HG03095 (cell line): ENCODE data around the gene ICE2.

Experiments
- ATAC-seq: cut with Tn5 transposase; IDR thresholded peaks from one replicate; pipeline ENCODE4 v1.9.1; 2021; ENCODE audit warnings: moderate library complexity; ENCODE audit not compliant: unreplicated experiment

ICE2 gene, protein sequence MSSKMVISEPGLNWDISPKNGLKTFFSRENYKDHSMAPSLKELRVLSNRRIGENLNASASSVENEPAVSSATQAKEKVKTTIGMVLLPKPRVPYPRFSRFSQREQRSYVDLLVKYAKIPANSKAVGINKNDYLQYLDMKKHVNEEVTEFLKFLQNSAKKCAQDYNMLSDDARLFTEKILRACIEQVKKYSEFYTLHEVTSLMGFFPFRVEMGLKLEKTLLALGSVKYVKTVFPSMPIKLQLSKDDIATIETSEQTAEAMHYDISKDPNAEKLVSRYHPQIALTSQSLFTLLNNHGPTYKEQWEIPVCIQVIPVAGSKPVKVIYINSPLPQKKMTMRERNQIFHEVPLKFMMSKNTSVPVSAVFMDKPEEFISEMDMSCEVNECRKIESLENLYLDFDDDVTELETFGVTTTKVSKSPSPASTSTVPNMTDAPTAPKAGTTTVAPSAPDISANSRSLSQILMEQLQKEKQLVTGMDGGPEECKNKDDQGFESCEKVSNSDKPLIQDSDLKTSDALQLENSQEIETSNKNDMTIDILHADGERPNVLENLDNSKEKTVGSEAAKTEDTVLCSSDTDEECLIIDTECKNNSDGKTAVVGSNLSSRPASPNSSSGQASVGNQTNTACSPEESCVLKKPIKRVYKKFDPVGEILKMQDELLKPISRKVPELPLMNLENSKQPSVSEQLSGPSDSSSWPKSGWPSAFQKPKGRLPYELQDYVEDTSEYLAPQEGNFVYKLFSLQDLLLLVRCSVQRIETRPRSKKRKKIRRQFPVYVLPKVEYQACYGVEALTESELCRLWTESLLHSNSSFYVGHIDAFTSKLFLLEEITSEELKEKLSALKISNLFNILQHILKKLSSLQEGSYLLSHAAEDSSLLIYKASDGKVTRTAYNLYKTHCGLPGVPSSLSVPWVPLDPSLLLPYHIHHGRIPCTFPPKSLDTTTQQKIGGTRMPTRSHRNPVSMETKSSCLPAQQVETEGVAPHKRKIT

DNA sequence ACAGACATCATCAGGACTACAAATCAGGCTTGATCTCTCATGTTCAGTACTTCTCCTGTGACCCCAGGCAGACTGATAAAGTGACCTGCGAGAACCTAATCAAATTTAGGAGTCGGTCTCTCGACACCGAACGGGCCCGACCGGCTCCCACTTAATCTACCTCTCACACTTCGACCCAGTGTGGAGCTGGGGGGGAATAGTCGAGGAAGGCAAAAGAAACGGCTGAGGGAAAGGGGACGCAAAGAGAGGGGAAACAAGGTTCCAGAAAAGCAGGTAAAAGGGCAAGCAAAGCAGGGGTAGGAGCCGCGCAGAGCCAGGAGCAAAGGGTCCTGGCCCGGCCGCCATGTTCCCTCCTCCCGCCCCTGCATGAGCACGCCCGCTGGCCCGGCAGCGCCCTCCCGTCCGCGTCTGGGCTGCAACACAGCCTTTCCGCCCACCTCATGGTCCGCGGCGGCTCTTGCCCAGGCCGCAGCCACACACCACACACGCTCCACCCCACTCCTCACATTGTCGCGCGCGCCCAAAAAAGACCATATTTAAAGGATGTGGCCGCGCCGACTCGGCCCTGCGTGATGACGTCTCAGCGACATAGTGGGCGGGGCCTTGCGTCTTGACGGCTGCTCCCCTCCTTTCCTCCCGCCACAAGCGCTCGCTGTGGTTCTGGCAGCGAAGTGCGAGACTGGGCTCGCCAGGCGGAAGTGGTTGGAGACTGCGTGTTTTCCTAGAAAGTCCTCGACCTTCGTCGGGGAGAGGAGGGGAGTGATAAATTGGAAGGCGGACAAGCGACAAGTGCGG, at the start of gene ICE2:
TSS of gene ICE2 (minus strand) at position 577 of the 795 bp plus-strand sequence. CDS start 1,165 bp downstream, outside the sequence.
- peak; percentile 83 for ATAC-seq

DNA sequence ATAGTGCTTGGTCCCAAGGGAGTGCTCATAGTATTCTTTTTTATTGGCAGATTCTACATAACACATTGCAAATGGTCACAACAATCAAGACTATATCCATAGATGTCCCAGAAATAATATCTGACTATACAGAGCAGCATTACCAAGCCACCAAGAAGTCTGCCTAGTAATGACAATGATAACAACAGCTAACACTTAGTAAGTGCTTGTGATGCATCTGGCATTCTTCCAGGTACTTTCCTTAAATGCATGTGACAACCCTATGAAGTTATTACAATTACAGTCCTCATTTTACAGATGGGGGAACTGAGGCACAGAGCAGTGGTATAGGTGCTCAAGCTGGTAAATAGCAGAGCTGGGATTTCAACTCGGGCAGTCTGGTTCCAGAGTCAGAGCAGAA, 49.6 kb upstream of the ICE2 start:
- ATAC-seq: no peak

DNA sequence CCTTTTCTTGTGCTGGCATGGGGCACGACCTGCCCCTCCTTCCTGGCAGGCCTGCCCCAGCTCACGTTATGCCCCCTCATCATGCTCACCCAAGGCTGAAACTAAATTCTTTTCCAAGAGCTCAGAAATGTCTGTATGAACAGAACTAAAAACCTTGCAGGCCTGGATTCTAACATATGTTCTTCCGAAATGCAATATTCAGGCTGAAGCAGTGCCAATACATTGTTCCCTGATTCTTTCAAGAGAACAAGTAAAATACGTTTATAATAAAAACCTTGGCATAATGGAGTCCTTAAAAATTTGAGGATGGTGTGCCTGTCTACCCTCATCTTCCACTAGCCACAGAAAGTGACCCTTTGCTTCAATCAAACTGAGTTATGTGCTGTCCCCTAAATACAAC, 48.5 kb upstream of the ICE2 start:
- no peak for ATAC-seq

DNA sequence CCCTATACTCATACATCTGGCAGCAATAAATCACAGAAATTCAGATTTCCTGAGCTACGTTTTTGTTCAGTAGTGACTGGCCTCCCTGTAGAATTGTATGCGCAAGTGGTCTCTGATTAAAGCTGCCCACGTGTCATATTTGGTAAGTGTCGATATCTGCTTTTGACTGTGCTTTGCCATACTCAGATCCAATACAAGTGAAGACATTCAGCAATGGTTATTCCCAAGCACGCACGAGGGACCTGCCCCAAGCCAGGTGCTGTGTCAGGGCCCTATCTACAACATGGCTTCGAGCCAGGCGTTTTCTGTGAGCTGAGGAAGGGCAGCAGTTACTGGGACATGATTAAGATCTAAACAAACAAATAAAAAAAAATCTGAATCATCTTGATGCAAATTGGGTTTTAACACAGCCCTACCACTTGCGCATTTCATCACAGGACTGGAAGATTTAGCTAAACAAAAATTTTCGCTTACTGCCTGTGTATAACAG, 47.2 kb upstream of the ICE2 start:
- ATAC-seq: no peak

DNA sequence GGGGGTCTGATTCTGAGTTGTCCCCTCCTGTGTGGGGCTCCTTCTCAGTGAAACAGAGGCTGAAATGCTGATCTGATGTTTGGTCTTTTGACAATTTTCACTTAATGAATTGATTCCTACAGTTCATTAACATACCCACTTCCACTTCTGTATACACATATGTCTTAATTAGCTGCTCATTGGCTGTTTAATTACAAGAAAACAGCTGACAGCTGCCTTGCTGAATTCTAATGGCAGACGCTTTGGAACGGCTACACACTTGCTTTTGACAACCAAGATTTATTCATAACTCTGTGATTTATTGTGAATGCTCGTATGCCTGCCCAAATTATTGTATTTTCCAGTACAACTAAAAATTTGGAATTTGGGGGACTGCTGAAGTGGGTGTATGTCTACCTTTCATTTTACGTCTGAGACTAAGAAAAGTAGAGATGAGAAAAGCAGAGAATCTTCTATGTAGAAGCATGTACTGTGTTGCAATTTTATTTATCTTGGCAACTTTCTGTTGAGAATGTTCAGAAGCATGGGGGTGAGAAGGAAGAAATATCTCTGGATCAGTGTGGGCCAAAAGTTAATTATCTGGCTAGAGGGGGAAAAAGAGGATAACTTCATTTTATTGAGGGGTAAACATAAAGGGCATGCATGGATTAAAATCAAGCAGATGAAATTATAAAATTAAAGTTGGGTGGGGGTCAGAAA, 46.5 kb upstream of the ICE2 start:
- no peak for ATAC-seq

DNA sequence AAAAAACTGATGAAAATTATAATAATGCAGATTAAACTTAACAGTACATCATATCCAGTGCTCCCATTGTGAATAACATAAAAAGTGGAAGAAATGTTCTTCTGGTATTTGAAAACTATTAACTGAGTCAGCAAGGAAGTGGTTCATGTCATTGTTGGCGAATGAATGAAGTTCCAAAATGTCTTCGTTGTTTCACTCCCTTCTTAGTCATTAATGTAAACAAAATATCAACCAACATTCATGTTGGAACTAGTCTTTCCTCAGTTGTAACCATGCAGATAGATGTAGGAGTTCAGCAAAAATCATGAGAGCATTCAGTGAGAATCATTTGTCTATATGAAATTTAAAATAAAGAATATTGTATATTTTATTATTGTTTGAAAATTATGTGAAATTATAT, 44.1 kb upstream of the ICE2 start:
- ATAC-seq: no peak

DNA sequence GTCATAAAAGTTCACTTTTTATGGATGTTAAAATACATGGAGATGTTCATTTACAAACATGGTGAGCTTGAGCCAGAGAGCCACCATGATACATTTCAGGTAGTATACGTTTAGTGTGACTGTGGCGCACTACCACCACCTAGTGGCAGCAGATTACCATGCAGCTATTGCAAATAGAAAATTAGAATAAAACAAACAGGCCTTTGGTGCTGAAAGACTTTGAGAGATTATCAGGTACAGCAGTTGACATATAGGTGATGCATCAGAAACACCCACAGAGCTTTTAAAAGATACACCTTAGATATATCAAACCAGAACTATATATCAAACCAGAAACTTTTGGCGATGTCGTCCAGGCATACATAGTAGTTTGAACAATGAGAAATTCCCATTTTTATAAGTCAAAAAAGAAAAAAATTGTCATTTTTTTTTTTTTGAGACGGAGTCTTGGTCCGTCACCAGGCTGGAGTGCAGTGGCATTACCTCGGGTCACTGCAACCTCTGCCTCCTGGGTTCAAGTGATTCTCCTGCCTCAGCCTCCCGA, 42.0 kb upstream of the ICE2 start:
- ATAC-seq: peak; percentile 46

DNA sequence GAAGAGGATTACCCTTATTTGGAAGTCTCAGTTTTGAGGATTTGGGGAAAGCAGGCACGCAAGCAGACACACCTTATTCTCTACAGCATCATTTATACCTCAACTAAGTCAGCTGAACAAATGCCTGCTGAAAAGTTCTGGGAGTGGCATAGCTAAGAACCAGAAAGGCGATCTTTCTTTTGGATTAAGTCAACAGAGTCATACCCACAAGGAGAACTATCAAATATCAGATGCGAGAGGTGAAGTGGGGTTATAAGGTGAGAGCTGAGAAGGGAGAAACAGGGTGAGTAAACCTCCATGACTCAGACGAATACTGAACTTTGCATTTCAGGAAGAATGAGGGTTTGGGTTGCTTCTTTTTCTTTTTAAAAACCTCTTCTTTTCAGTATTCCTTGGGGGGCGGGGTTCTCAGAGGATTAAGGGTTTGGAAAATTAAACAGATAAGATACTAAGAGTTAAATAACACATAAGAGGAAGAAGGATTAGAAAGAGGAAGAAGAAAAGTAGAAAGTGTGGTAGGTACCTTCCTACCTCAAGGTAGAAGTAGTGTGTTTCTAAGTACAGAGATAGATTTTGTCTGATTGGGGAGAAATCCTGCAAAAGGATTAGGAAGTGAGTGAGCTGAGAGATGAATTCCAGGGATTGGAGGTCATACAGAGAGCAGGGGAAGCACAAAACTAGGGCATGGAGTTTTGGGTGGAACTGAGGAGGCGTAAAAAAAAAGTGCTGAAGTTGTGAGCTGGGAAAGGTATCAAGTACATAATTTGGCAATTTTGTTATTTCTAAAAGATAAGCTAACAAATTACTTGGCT, 41.3 kb upstream of the ICE2 start:
- peak; percentile 56 for ATAC-seq

DNA sequence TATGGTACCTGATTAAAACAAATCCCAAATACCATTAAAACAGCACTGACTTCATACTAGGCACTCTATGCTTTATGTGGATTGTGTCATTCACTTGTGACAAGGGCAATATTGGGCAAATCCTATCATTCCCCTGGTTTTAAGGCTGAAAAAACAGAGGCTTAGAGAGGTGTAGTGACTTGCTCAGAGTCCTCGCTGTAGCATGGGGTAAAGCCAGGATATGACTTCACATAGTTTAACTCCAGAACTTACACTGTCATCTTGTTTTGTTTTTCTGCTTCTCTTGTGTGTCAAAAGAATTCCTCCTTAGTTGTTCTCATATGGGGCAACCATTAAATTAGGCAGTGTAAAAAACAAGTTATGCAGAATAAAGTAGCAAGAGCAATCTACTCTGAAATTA, 40.3 kb upstream of the ICE2 start:
- no peak for ATAC-seq

DNA sequence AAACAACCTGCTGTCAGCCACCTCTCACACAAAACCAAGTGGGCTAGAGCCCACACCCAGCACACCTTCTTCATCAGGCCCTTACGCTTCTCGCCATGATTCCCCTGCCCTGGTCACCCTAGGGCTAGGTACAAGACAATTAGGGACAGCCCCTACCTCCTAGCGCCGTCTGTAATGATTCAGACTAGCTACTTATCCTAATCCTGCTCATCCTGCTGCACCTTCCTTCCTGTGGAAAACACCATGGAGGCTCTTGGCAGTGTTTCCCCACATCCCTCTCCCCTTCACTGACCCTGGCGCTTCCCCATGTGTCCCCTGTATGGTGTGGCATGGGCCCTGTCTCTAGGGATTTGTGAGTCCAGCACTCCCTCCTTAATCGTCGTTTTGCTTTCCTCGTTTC, 39.6 kb upstream of the ICE2 start:
- no peak for ATAC-seq

DNA sequence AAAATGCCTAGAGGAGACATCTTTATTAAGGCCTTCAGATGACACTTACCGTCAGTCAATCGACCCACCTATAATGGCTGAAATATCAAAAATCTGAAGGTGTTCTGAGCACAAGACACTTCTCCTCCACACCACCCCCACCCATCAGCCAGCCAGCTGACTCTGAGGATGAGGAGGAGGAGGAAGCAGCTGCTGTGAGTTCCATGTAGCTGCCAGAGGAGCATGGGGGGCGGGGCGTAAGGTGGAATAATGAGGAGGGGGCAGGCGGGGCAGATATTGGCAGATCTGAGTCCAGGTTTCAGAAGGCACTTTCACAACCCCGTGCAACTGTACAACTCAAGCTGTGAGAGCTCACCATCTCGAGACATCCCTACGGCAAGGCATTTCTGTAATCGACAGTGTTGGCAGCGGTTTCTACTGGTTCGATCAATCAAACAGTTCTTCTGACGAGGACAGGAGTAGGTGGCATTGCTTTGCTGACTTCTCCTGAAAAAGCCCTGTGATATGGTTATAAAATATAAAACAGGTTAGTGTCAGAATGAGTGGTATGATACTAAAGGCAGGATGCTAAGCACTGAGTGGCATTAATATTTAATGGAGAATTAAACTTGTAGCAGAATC, 35.4 kb upstream of the ICE2 start:
- no peak for ATAC-seq

DNA sequence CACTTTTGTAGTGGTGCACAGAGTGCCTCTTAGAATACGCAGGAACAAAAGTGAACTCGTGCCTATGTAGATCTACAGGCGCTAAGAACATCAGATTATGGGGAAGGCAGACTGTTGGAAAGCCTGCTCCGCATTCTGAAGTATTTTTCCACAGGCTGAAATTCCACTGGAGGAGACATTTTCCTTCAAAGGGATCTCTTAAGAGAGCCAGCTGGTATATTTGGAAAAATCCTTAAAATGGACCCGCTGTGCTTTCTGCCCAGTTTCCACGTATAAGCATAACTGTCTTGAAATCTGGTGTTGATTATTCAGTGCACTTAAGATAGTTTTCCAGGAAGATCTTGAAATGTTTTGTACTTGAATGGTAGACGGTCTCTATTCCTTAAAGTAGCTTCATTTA, 34.7 kb upstream of the ICE2 start:
- ATAC-seq: no peak

DNA sequence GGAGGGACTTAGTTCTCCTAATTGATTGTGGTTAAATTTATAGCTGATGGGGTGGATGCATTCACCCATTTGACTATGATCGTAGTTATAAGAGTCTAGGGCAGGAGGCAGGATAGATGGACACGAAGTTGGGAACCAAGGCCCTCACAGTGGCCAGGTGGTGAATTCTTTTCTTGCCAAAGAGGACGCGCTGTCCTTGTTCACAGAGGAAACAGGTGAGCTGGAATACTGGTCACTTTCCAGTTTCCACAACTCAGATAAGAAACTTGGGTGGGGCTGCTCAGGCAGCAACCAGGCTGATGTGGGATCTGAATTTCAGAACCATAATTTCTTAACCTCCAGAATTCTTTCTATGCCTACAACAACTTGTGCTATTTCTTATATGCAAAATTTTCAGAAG, 34.0 kb upstream of the ICE2 start:
- no peak for ATAC-seq

DNA sequence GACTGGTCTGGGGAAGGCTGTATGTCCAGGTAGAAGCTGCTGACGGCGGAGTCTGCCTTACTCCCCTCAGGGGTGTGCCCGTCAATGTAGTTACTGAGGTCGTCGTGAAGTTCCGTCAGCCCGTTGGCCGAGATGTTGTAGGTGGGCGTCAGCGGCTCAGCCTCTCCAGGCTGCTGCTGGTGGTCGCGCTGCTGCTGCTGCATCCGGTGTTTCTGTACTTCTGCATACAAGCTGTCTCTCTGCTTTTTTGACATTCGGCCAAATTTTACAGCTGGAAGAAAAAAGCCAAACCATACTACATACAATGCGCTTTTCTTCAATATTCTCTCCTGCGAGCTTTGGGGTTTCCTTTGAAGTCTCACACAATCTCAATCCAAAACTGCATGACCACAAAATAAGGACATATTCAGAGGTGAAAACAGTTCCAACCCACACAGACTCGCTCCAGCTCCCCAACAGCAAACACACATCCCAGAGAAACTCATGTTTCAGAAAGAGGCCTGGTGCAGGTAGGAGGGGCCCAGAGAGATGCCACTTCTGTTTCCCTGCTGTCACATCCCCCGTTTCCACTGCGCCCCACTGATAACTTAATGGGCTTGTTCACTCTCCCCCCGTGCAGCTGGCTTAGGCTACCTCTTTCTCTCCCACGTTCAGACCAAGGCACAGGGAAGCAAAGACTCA, 32.5 kb upstream of the ICE2 start:
- no peak for ATAC-seq

DNA sequence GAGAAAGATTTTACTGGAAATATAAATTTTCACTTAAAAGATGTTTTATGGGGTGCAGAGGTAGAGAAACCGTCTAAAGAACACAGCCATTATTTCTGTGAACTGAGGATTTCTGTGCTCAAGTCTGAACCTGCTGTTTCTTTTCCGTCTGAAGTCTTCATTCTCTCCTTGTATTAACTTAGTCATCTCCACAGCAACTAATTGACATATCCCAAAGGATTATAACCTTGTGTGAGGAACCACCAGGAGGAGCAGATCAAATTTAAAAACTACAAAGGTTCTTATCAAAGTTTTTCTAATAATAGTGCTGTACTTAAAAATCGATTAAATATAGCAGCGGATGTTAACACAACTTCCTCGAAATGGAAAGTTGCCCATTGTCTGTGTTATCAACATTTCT, 31.1 kb upstream of the ICE2 start:
- ATAC-seq: no peak

DNA sequence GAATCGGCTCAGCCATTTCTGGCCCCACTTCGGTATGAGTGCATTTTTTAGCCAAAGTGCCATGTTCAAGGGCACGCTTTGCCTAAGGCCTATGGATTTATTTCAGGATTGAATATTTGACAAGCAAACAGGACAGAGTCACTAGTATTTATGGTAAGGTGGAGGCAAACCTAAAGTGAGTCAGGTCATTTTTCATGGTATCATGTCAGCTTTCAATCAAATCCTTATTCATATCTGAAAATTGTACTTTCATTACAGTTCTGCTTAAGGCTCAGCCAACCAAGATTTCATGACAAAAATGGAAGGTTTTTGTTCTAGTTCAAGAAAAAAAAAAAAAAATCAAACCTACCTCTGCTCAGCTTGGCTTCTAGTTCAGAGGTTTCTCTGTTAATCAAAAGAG, 30.5 kb upstream of the ICE2 start:
- ATAC-seq: no peak

DNA sequence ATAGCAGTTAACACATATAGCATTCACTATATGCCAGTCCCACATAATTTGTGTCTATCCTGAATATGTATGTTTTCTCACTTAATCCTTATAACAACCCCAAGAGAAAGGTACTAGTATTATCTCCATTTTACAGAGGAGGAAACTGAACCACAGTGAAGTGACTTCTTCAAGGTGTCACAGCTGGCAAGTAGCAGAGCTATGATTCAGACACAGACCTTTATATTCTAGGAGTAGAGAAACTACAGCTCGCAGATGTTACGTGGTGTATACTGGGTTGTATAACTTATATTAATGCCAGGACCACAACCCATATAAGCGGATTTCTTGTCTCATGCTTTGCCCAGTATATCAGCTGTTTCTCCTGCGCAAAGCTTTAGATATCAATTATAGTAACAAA, 29.5 kb upstream of the ICE2 start:
- no peak for ATAC-seq
